Muscle of leg (tissue), 11 donors: ENCODE measurements around the gene TADA2B. TPM values are rescaled to one million over a fixed set of nuclear protein-coding genes. Genes with fewer than 3 reads are reported as not detected.

Source experiments
- DNase-seq: peaks from one replicate; pipeline ENCODE4 v3.0.0; 2013
- H3K27ac ChIP-seq: one replicate; pipeline ENCODE4 v1.5.1; 2013; ENCODE audit warnings: mild to moderate bottlenecking, low read length, control low read depth
- H3K27me3 ChIP-seq: one replicate; pipeline ENCODE4 v1.6.1; 2013; ENCODE audit warnings: low read length; ENCODE audit not compliant: control insufficient read depth, insufficient read depth
- H3K36me3 ChIP-seq: one replicate; pipeline ENCODE4 v1.6.1; 2013; ENCODE audit warnings: low read length; ENCODE audit not compliant: control insufficient read depth, insufficient read depth
- H3K4me1 ChIP-seq: one replicate; pipeline ENCODE4 v1.6.1; 2013; ENCODE audit warnings: low read length; ENCODE audit not compliant: control insufficient read depth, insufficient read depth
- H3K4me3 ChIP-seq: one replicate; pipeline ENCODE4 v1.5.1; 2013; ENCODE audit warnings: low read length, control low read depth
- H3K9me3 ChIP-seq: replicated peaks from 2 replicates; pipeline ENCODE4 v1.6.1; 2013; ENCODE audit warnings: low read depth, low read length; ENCODE audit not compliant: control insufficient read depth
- WGBS: methylation state at CpG from one replicate; pipeline ENCODE4 v1.1.5; 2013; ENCODE audit warnings: missing lambda C conversion rate; ENCODE audit not compliant: insufficient coverage; 5-methylcytosine and 5-hydroxymethylcytosine counted together
- polyA plus RNA-seq, 8 donors: library from polyadenylated mRNA; unstranded; fragments of 120-200 nt; gene quantifications; one replicate each; pipeline versions ENCODE4 v1.2.1 to v1.2.3, GENCODE V29; 2013; ENCODE audit warnings: inconsistent platforms in 1 of 8, low replicate concordance in 1 of 8; ENCODE audit not compliant: insufficient read length in 8 of 8, insufficient read depth in 1 of 8
- total RNA-seq: library from RNA; stranded (reverse); fragments of 120-200 nt; gene quantifications from one replicate; pipeline ENCODE4 v1.2.4, GENCODE V29; 2013

TADA2B gene
- total and polyA plus RNA-seq, 9 donors: 15.9 to 26.1 (median 22.3) TPM

DNA sequence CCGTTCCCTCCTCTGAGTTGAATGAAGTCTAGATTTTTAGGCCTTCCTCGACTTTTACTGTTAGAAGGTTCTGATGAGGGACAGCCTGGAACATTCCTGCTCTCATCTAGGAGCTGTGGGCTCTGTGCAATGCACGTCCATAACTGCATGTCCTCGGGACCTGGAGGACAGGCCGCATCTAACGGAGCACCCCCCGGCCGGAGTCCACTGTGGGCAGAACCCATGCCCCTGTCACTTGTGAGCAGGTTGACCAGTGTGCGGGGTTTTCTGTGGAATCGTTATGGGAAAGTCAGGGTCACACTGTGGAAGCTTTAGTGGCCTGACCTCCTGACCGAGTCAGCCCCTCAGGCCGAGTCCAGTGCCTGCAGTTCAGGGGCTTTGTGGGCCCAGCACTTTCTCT lies 19.3 kb upstream of the TADA2B start:
- 91% methylated on average over 12 of the region's 12 CpGs for WGBS

DNA sequence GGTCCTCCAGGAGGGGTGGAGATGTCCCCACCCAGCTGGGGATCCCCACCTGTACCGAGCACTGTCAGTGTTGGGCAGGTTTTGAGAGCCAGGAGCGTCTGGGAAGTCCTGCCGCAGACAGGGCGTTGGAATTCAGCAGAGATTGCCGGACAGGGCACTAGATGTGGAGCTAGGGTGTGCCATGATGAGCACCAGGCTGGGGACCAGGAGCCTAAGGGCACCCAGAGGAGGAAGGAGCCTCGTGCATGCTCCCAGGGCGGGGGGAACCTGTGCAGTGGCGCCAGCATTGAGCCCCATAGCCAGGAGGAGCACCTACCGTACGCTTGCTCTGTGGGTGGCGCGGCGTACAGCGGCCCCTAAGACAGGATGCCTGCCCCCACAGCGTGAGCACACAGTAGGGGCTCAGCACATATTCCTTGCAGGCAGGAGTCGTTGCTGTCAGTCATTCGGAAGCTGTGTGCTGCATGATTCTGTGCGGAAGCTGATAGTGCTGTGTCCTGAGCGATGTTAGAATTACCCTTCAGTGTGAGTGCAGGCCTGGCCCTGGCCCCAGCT lies 18.8 kb upstream of the TADA2B start:
- Histone ChIP-seq H3K4me3 (no peak overlapping the region), H3K27me3 (no peaks in the 10 kb centered on the region), H3K9me3 (no peaks in the 10 kb centered on the region), H3K36me3 (peaks cover 70% of the 10 kb centered on the region), H3K4me1 (no peaks in the 10 kb centered on the region), H3K27ac (no peak overlapping the region)
- 95% methylated on average over 18 of the region's 19 CpGs for WGBS
- DNase-seq: no peak

More for the DNA sequence above, 19.3 kb upstream of the TADA2B start:
- H3K27me3 ChIP-seq: no peaks in the 10 kb centered on the region
- no peaks in the 10 kb centered on the region for H3K4me1 ChIP-seq
- H3K27ac ChIP-seq: no peak overlapping the region
- H3K4me3 ChIP-seq: no peak overlapping the region
- no peak for DNase-seq
- H3K9me3 ChIP-seq: no peaks in the 10 kb centered on the region
- peaks cover 68% of the 10 kb centered on the region for H3K36me3 ChIP-seq

DNA sequence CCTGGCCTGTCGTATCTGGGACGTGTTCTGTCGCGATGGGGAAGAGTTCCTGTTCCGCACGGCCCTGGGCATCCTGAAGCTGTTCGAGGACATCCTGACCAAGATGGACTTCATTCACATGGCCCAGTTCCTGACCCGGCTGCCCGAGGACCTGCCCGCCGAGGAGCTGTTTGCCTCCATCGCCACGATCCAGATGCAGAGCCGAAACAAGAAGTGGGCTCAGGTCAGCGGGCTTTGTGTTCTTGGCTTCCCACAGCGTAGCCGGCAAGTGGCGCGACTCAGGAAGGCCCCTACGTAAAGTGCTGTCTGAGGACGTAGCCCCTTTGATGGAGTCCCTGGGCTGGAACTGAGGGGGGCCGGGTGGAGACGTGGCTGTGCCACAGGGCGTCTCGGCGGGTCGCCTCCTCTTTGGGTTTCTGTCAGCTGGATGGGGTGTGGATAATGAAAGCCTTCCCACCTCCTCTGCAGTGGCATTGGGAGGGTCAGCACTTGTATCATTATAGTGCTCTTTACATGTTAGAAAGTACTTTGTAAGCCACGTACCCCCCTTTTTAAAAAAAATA lies 18.1 kb upstream of the TADA2B start:
- Histone ChIP-seq H3K4me1 (no peaks in the 10 kb centered on the region), H3K27me3 (no peaks in the 10 kb centered on the region), H3K9me3 (no peaks in the 10 kb centered on the region), H3K27ac (no peak overlapping the region), H3K4me3 (no peak overlapping the region), H3K36me3 (peaks cover 72% of the 10 kb centered on the region)
- 84% methylated on average over 26 of the region's 28 CpGs for WGBS
- DNase-seq: no peak

DNA sequence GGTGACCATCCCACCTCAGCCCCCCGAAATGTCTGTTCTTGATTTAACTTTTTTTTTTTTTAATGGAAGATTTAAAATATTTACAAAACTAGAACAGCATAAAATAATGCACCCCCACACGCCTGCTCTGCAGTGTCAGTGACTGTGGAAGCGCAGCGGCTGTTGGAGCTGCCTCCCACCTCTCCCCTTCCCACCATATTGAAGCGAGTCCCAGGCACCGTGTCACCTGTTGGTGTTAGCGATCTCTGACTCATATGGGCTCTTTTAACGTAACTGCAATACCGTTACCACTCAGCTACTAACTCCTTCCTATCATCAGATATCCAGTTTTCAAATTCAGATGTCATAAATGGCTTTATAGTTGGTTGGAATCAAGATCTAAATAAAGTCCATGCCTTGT lies 17.1 kb upstream of the TADA2B start:
- WGBS: 89% methylated on average over 4 of the region's 9 CpGs
- H3K27me3 ChIP-seq: no peaks in the 10 kb centered on the region

DNA sequence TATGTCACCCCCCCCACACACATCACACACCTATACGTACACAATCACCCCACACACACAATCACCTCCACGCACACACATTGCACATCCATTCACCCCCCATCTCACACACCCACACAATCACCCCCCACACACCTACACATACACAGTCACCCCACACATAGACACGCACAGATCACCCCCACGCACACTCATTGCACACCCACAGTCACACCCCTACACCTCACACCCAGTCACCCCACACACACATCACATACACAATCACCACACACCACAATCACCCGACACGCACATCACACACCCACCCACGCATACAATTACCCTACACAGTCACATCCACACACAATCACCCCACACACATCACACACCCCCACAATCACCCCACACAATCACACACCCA lies 15.9 kb upstream of the TADA2B start:
- Histone ChIP-seq H3K27ac (no peak overlapping the region), H3K4me1 (no peaks in the 10 kb centered on the region), H3K36me3 (peaks cover 78% of the 10 kb centered on the region), H3K9me3 (no peaks in the 10 kb centered on the region), H3K4me3 (no peak overlapping the region), H3K27me3 (no peaks in the 10 kb centered on the region)
- DNase-seq: no peak
- WGBS: 100% methylated on average over 5 of the region's 7 CpGs

More for the DNA sequence above, 17.1 kb upstream of the TADA2B start:
- Histone ChIP-seq H3K4me3 (no peak overlapping the region), H3K27ac (no peak overlapping the region), H3K9me3 (no peaks in the 10 kb centered on the region), H3K4me1 (no peaks in the 10 kb centered on the region), H3K36me3 (peaks cover 75% of the 10 kb centered on the region)
- DNase-seq: no peak

DNA sequence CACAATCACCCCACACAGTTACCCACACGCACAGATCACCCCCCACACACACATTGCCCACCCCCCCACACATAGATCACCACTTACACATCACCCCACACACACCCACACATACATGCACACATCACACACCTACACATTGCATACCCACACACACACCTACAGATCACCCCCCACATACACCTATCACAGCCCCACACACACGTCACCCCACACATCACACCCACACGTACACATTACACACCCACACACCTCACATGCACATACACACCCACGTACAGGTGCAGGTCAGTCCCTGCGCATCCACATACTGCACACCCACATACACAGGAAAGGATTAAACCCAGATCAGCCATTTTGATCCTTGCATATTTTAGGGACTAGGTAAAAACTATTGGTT lies 15.3 kb upstream of the TADA2B start:
- H3K9me3 ChIP-seq: no peaks in the 10 kb centered on the region
- no peaks in the 10 kb centered on the region for H3K27me3 ChIP-seq
- no peak for DNase-seq
- WGBS: 100% methylated on average over 2 of the region's 5 CpGs
- H3K4me3 ChIP-seq: no peak overlapping the region
- no peaks in the 10 kb centered on the region for H3K4me1 ChIP-seq
- H3K27ac ChIP-seq: no peak overlapping the region
- H3K36me3 ChIP-seq: peaks cover 79% of the 10 kb centered on the region

DNA sequence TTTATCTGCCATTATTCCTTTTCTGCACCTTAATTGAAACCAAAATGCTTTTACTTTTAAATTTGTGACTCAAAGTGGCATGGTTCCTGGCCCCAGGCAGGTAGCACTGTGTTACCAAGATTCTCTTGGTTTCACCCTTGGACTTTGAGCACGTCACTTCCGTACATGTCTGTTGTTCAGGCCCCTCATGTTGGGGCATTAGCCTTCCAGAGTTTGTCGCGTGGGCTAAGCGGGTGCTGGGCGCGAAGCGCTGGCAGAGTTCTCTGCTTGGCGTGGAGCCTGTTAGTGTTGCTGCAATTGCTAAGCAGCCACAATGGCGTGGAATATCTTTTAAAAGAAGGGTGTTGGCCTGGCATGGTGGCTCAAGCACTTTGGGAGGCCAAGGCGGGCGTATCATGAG lies 14.0 kb upstream of the TADA2B start:
- peaks cover 71% of the 10 kb centered on the region for H3K36me3 ChIP-seq
- no peaks in the 10 kb centered on the region for H3K9me3 ChIP-seq
- H3K27me3 ChIP-seq: no peaks in the 10 kb centered on the region
- no peak overlapping the region for H3K4me3 ChIP-seq
- H3K4me1 ChIP-seq: no peaks in the 10 kb centered on the region
- WGBS: 92% methylated on average over 12 of the region's 12 CpGs
- DNase-seq: no peak
- no peak overlapping the region for H3K27ac ChIP-seq

DNA sequence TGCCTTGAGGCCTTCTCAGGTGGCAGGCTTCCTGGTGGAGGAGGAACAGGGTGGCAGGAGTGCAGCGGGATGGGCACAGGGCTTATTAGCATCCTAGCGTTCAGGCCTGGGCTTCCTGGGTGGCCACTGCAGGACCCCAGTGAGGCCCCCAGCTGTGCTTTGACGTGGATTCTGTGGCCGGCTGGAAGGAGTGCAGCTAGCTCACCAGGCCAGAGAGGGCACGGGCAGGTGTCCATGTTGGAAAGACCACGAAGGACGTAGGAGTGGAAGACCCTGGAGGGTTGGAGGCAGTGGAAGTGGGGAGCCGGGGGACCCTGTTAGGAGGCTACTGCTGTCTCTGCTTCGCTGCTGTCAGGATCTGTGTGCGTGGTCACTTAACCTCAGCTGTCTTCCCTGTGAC lies 13.3 kb upstream of the TADA2B start:
- peaks cover 65% of the 10 kb centered on the region for H3K36me3 ChIP-seq
- no peak overlapping the region for H3K4me3 ChIP-seq
- H3K9me3 ChIP-seq: no peaks in the 10 kb centered on the region
- no peaks in the 10 kb centered on the region for H3K27me3 ChIP-seq
- 95% methylated on average over 9 of the region's 10 CpGs for WGBS
- no peak overlapping the region for H3K27ac ChIP-seq
- no peak for DNase-seq
- H3K4me1 ChIP-seq: no peaks in the 10 kb centered on the region

DNA sequence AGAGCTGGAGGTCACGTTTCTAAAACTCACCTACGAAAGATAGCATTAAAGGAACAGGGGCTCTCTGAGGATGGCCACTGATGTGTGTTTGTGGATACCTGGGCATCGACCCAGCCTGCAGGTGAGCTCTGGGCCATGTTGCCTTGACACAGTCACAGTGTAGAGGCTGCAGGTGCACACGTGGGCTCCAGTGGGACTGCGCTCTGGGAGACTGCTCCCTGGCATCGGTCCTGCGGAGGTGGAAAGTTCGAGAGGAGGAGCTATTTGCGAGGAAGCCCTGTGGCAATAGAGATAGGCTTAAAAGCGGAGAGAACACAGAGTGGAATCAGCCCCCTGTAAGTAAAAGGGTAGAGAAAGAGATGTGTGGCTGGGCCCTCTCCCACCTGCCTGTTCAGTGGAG lies 12.3 kb upstream of the TADA2B start:
- H3K36me3 ChIP-seq: peaks cover 55% of the 10 kb centered on the region
- H3K9me3 ChIP-seq: no peaks in the 10 kb centered on the region
- H3K4me1 ChIP-seq: no peaks in the 10 kb centered on the region
- H3K27ac ChIP-seq: no peak overlapping the region
- 91% methylated on average over 10 of the region's 10 CpGs for WGBS
- no peaks in the 10 kb centered on the region for H3K27me3 ChIP-seq
- DNase-seq: no peak
- H3K4me3 ChIP-seq: no peak overlapping the region

DNA sequence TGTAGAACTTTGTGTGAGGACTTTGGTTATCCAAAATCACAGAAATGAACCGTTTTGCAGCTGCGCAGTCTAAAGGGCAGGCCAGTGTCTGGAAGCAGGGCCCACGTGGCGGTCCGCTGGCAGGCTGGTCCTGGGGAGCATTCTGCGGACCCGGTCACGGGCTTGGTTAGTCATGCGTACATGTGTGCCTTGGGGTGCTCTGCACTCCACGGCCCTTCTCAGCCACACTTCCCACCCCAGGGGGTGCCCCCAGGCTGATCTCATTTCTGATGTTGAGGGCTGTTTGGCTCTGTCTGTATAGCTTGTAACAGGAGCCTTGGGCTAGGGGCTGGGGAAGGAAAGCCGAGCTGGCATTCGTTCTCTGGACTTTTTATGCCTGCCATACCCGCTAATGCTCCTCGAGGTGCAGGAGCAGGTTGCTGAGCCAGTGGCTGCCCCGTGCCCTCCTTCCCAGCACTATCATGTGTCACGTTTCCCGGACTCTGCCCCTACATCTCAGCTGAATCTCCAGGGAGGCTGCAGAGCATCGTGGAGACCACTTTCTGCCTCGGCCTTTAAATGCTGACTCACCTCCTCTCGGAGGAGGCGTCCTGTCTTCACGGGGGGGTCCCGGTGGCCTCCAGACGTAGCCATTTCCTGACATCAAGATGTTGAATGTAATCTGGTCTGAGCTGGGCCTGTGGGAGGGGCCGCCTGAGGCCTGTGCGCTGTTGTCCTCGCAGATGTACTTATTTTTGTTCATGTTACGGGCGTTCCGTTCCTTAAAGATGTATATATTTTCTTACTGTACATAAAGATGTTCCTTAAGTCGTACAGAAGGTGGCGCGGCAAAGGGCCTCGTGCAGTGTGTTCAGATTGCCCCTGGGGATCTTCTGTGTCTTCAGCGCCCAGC lies 11.4 kb upstream of the TADA2B start:
- WGBS: 82% methylated on average over 24 of the region's 35 CpGs
- Histone ChIP-seq H3K36me3 (peaks cover 53% of the 10 kb centered on the region), H3K27me3 (no peaks in the 10 kb centered on the region), H3K9me3 (no peaks in the 10 kb centered on the region), H3K4me1 (no peaks in the 10 kb centered on the region), H3K27ac (no peak overlapping the region), H3K4me3 (no peak overlapping the region)
- DNase-seq: no peak
